Liver (tissue), 9 donors: Measurements from ENCODE around the gene ZNF513. TPM values are rescaled to one million over a fixed set of nuclear protein-coding genes. Genes with fewer than 3 reads are reported as not detected.

ENCODE experiments used
- DNase-seq: peaks from one replicate; pipeline ENCODE4 v3.0.0-alpha.2; 2017; ENCODE audit warnings: low spot score
- H3K27ac ChIP-seq, 2 donors: one replicate each; pipeline ENCODE4 v1.7.0; 2013; ENCODE audit warnings: inconsistent platforms in 2 of 2, low read length in 2 of 2, control low read depth in 1 of 2, low read depth in 1 of 2, mild to moderate bottlenecking in 1 of 2
- H3K27me3 ChIP-seq, 4 donors: one replicate each; pipeline versions ENCODE4 v1.6.1 to v1.7.0; 2013; ENCODE audit warnings: low read length in 3 of 4, inconsistent platforms in 1 of 4, mild to moderate bottlenecking in 1 of 4, moderate library complexity in 1 of 4; ENCODE audit not compliant: control insufficient read depth in 4 of 4, insufficient read depth in 4 of 4
- H3K36me3 ChIP-seq, 4 donors: one replicate each; pipeline versions ENCODE4 v1.6.1 to v1.7.0; 2013; ENCODE audit warnings: low read length in 3 of 4, mild to moderate bottlenecking in 3 of 4, low read depth in 1 of 4, moderate library complexity in 1 of 4; ENCODE audit not compliant: control insufficient read depth in 4 of 4, insufficient read depth in 3 of 4
- H3K4me1 ChIP-seq, 4 donors: one replicate each; pipeline versions ENCODE4 v1.6.1 to v1.7.0; 2013; ENCODE audit warnings: low read length in 3 of 4, mild to moderate bottlenecking in 3 of 4, moderate library complexity in 1 of 4; ENCODE audit not compliant: control insufficient read depth in 4 of 4, insufficient read depth in 4 of 4
- H3K4me3 ChIP-seq, 3 donors: one replicate each; pipeline versions ENCODE4 v1.6.1 to v1.7.0; 2013; ENCODE audit warnings: low read length in 3 of 3, control low read depth in 1 of 3, low read depth in 1 of 3, mild to moderate bottlenecking in 1 of 3
- H3K9ac ChIP-seq, 2 donors: one replicate each; pipeline ENCODE4 v1.7.0; 2013; ENCODE audit warnings: low read length in 2 of 2, mild to moderate bottlenecking in 2 of 2, moderate library complexity in 2 of 2, control low read depth in 1 of 2, low read depth in 1 of 2
- H3K9me3 ChIP-seq, 4 donors: one replicate each; pipeline versions ENCODE4 v1.6.1 to v1.7.0; 2013; ENCODE audit warnings: low read length in 3 of 4; ENCODE audit not compliant: control insufficient read depth in 4 of 4
- ATF3 ChIP-seq: IDR thresholded peaks from 2 replicates; pipeline ENCODE4 v1.6.1; 2016; ENCODE audit warnings: antibody characterized with exemption
- CTCF ChIP-seq: fragments of 150-350 bp; IDR thresholded peaks from 2 replicates; pipeline ENCODE4 v1.5.1; 2017; ENCODE audit warnings: improper control_type of control experiment, low read depth, low read length; ENCODE audit not compliant: missing input control
- FOXA1 ChIP-seq: IDR thresholded peaks from 2 replicates; pipeline ENCODE4 v1.6.1; 2016; ENCODE audit warnings: antibody characterized with exemption
- GABPA ChIP-seq, 2 donors: IDR thresholded peaks in 1 of 2; conservative IDR thresholded peaks in 1 of 2; 2 replicates each; pipeline ENCODE4 v1.6.1; 2016; ENCODE audit warnings: antibody characterized with exemption in 2 of 2, mild to moderate bottlenecking in 1 of 2, moderate library complexity in 1 of 2
- HNF4A ChIP-seq, 2 donors: conservative IDR thresholded peaks; 2 replicates each; pipeline ENCODE4 v1.6.1; 2016; ENCODE audit warnings: antibody characterized with exemption in 2 of 2, mild to moderate bottlenecking in 2 of 2
- HNF4G ChIP-seq: IDR thresholded peaks from 2 replicates; pipeline ENCODE4 v1.6.1; 2016; ENCODE audit warnings: antibody characterized with exemption
- JUND ChIP-seq, 2 donors: IDR thresholded peaks; 2 replicates each; pipeline ENCODE4 v1.6.1; 2016; ENCODE audit warnings: antibody characterized with exemption in 2 of 2
- RAD21 ChIP-seq, 2 donors: IDR thresholded peaks; 2 replicates each; pipeline ENCODE4 v1.6.1; 2016; ENCODE audit warnings: antibody characterized with exemption in 2 of 2, mild to moderate bottlenecking in 2 of 2
- REST ChIP-seq: IDR thresholded peaks from 2 replicates; pipeline ENCODE4 v1.6.1; 2016; ENCODE audit warnings: antibody characterized with exemption, mild to moderate bottlenecking
- RXRA ChIP-seq, 2 donors: IDR thresholded peaks; 2 replicates each; pipeline ENCODE4 v1.6.1; 2017 to 2018; ENCODE audit warnings: antibody characterized with exemption in 2 of 2, mild to moderate bottlenecking in 1 of 2
- SP1 ChIP-seq: IDR thresholded peaks from 2 replicates; pipeline ENCODE4 v1.6.1; 2018; ENCODE audit warnings: antibody characterized with exemption, mild to moderate bottlenecking
- TAF1 ChIP-seq: conservative IDR thresholded peaks from 2 replicates; pipeline ENCODE4 v1.6.1; 2016; ENCODE audit warnings: antibody characterized with exemption, mild to moderate bottlenecking
- ZBTB33 ChIP-seq: IDR thresholded peaks from 2 replicates; pipeline ENCODE4 v1.6.1; 2016; ENCODE audit warnings: antibody characterized with exemption
- WGBS: extraction: QIAGEN DNeasy Blood & Tissue Kit; methylation state at CpG from one replicate; pipeline ENCODE4 v1.1.7; 2013; 5-methylcytosine and 5-hydroxymethylcytosine counted together
- polyA plus RNA-seq, 2 donors: library from polyadenylated mRNA; stranded (reverse) in 1 of 2; unstranded in 1 of 2; fragments of 200-250 nt in 1 of 2; fragments of >200 nt in 1 of 2; fragmentation: Nextera tagmentation in 1 of 2; extraction: Ambion mirVana in 1 of 2; gene quantifications; one replicate each; pipeline versions ENCODE4 v1.2.1 to v1.2.3, GENCODE V29; 2013 to 2015
- total RNA-seq, 2 donors: library from RNA; depleted of rRNA; stranded (reverse); fragments of >200 nt; gene quantifications; one replicate each; pipeline ENCODE4 v1.2.3, GENCODE V29; 2014
- donor health status: healthy.
- donor health status: healthy.
- donor health status: healthy.
- donor health status: healthy.
- donor health status: healthy.

Gene ZNF513
- total and polyA plus RNA-seq, 4 donors, result 2.9 to 11.2 (median 8.6) TPM

- TF ChIP-seq ZBTB33 (no peak), FOXA1 (no peak), JUND (IDR thresholded peaks at IDR 0.05) (no peak), REST (no peak), TAF1 (no peak), GABPA (IDR thresholded peaks at IDR 0.05 in 1 of 2, conservative IDR thresholded peaks at IDR 0.05 in 1 of 2) (no peak)
Measured at GRCh38 chr2:27354597-27354927, 26.0 kb downstream of the ZNF513 start (continued).

- Histone ChIP-seq H3K9ac (no peak overlapping the region), H3K27ac (no peak overlapping the region)
Measured at GRCh38 chr2:27353762-27354596, 26.6 kb downstream of the ZNF513 start.

More at GRCh38 chr2:27353762-27354596, 26.6 kb downstream of the ZNF513 start:
- WGBS, result 67% methylated on average over 7 of the region's 7 CpGs
- Histone ChIP-seq H3K4me1 (peaks cover 10 to 29% (median 25%) of the 10 kb centered on the region in 4 donors), H3K36me3 (peaks cover 0 to 2% (median 0%) of the 10 kb centered on the region in 4 donors), H3K27me3 (no peaks in the 10 kb centered on the region), H3K9me3 (no peaks in the 10 kb centered on the region), H3K4me3 (no peak overlapping the region)
- TF ChIP-seq RAD21 (IDR thresholded peaks at IDR 0.05) (no peak), HNF4A (conservative IDR thresholded peaks at IDR 0.05) (no peak), REST (no peak), SP1 (no peak), ATF3 (no peak), CTCF (no peak), ZBTB33 (no peak), RXRA (IDR thresholded peaks at IDR 0.05) (no peak), TAF1 (no peak), HNF4G (no peak), FOXA1 (no peak)
- DNase-seq, result no peak
